C4-2B (cell line): ENCODE results near the gene COX7A2.

Source experiments
- H3K27ac ChIP-seq: fragments of 450-650 bp; 2 replicates; pipeline ENCODE4 v1.5.1; 2017
- CTCF ChIP-seq: fragments of 450-650 bp; conservative IDR thresholded peaks from 2 replicates; pipeline ENCODE4 v1.5.1; 2017; ENCODE audit warnings: mild to moderate bottlenecking
- ZFX ChIP-seq: fragments of 450-650 bp; IDR thresholded peaks from 2 replicates; pipeline ENCODE4 v1.6.1; 2017

Gene COX7A2

GRCh38 chr6:75202676-75203131 lies 40.9 kb downstream of the COX7A2 start:
- TF ChIP-seq ZFX (no peak), CTCF (no peak)
- H3K27ac ChIP-seq, result no peak overlapping the region

DNA sequence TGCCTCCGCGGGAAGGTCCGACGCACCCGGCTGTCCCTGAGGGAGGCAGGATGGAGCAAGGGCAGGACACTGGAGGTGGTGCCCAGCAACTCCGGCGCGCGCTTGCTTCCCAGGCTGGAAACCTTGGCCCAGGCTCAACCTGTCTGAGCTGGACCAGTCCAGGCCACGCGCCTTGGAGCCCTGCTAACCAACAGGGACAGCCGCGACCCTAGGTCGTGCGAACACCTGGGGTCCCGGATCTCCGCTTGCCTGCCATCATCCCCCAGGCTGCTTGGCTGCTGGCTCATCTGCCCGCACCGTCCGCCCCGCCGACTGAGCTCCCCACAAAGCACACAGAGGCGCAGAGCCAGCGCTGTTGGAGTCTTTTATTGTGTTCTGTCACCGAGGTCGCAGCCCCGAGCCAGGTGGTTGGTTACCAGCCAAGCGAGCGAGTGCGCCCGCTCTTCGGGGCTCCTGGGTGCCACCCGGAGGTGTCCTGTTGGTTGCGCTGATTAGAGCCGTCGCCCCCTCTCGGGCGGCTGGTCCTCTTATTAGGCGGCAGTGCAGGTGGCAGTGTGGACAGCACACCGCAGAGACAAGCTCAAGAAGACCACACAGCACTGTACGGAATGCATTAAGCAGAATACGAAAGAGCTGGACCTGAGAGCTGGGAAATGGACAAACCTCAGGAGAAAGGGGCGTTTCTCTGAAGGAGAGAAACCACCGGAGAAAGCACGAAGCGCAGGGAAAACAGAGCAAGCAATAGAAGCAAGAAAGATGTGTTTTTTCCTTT lies 41.5 kb downstream of the COX7A2 start:
- H3K27ac ChIP-seq, result no peak overlapping the region
- TF ChIP-seq ZFX, result no peak
- TF ChIP-seq CTCF, result no peak

DNA sequence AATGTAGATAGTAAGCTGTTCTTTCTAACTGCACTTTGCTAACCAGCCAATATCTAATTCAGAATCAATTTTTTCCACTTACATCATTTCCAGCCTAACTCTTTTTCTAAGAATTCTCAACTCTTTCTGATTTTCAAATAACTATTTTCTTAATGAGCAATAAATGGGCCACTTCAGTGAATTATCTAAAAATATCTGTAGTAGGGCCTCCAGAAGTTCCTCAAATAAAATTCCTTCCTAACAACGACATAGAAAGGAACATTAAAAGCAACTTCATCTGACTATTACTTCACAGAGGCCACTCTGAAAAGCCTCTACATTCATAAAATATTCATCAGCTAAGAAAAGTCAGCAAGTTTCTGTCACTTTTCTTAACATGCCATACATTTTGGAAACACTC lies 42.6 kb downstream of the COX7A2 start:
- H3K27ac ChIP-seq, result no peak overlapping the region
- TF ChIP-seq CTCF (no peak), ZFX (no peak)

GRCh38 chr6:75199889-75200288 lies 43.7 kb downstream of the COX7A2 start:
- TF ChIP-seq ZFX, result no peak
- no peak for TF ChIP-seq CTCF
- H3K27ac ChIP-seq, result no peak overlapping the region

DNA sequence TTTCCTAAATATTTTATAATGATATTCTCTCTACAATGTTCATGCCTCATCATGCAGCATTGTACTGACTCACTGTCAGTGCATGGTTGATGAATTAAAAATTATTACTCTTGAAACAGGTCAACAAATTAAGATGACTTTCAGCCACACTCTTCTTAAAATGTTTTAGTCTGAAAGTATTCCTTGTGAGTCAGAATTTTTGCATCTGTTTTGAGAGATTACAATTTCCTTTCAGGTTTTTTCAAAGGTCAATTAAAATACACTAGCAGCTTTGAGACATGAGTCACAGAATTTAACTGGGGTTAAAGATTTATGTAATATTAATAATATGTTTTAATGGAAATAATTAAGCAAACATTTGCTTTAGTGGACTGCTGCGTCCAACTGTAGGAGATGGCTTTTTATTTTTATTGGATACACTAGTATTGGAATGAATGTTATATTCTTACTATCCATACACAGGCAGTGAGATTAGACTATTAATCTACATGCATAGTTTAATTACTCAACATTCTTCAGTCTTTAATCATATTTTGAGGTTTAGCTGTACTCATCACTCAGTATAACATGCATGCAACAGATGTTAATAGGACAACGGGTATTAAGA lies 47.4 kb downstream of the COX7A2 start:
- TF ChIP-seq CTCF (no peak), ZFX (no peak)
- H3K27ac ChIP-seq, result no peak overlapping the region

DNA sequence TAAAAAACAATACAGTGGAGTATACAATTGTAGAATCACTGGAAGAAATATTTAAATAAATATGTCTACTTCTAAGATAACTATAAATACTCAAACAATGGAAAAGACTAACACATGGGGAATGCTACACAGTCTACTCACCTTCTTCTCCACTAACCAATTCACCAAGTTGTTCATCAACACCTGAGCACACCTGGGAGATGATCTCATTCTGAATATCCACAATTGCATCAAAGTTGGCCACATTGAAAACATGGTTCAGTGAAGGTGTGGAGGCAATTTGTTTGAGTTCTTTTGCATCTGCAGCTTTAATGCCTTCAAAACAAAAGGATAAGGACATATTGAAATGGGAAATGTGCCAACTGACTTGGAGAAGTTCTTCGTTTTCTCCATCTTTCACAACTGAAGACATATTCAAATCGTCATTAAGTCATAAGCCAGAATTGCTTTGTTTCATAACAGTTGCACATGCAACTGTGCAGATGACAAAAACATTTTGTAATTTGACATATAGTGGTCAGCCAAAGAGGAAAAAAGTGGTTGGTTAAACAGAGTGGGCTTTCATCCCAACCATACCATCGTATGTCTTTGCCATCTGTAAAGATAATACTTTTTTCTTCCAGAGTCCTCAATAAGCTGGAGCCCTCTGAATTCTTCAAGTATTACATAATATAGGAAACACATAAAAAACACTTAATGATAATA lies 55.2 kb downstream of the COX7A2 start:
- TF ChIP-seq CTCF (no peak), ZFX (no peak)
- H3K27ac ChIP-seq, result no peak overlapping the region
